GM12874 (cell line): ENCODE data around the gene OR2L13.

ENCODE experiments used
- CTCF ChIP-seq: IDR thresholded peaks from 2 replicates; pipeline ENCODE4 v1.5.1; 2011; ENCODE audit warnings: low read depth, mild to moderate bottlenecking, control low read depth, low read length, moderate library complexity; ENCODE audit not compliant: insufficient read depth

OR2L13 gene

GRCh38 chr1:248094884-248095283 lies at the start of gene OR2L13:
Gene OR2L13, plus strand, starts transcription at chr1:248095184. Its CDS starts 4,192 bp downstream, at chr1:248099376.
- TF ChIP-seq CTCF, result no peak

GRCh38 chr1:248045209-248045608 lies 49.8 kb upstream of the OR2L13 start:
- TF ChIP-seq CTCF, result no peak

GRCh38 chr1:248046536-248046935 lies 48.4 kb upstream of the OR2L13 start, which contains the start of gene OR2L3:
Gene OR2L3, plus strand, starts transcription at chr1:248046836. Its CDS starts 13,846 bp downstream, at chr1:248060682.
- no peak for TF ChIP-seq CTCF

GRCh38 chr1:248047008-248047407 lies 48.0 kb upstream of the OR2L13 start:
- TF ChIP-seq CTCF, result no peak

GRCh38 chr1:248054671-248055070 lies 40.3 kb upstream of the OR2L13 start:
- no peak for TF ChIP-seq CTCF

- no peak for TF ChIP-seq CTCF
Measured at GRCh38 chr1:248055261-248055660, 39.7 kb upstream of the OR2L13 start.

GRCh38 chr1:248065071-248065470 lies 29.9 kb upstream of the OR2L13 start:
- TF ChIP-seq CTCF, result no peak

- TF ChIP-seq CTCF, result no peak
Measured at GRCh38 chr1:248065604-248066003, 29.4 kb upstream of the OR2L13 start.
